A673 (cell line): Measurements from ENCODE around the gene IL4R.

Experiments
- CTCF ChIP-seq: fragments of 300-800, 200-600 bp; sonication (generic); conservative IDR thresholded peaks from 2 replicates; pipeline ENCODE4 v1.5.1; 2017; ENCODE audit warnings: low read depth, mild to moderate bottlenecking, antibody characterized with exemption, low read length, moderate library complexity, mixed read lengths
- EZH2 ChIP-seq: fragments of 200-600 bp; sonication (generic); IDR thresholded peaks from 2 replicates; pipeline ENCODE4 v1.6.1; 2017; ENCODE audit warnings: borderline replicate concordance, low read depth, mild to moderate bottlenecking, mixed read lengths, antibody characterized with exemption, low read length; ENCODE audit not compliant: poor library complexity, severe bottlenecking

DNA sequence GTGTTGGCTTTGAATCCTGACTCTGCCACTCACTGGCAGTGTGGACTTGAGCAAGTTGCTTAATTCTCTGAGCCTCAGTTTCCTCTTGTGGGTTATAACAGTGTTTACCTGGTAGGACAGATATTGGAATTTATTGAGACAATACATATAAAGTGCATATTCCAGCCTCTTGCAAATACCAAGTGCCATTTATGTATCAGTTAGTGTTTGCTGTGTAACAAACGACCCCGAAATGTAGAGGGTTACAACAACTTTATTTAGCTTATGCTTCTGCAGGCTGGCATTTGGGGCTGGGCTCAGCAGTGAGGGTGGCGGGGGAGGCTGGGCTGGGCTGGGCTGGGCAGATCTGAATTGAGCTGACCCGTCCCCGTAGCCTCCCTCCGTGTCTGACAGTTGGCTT is 45.8 kb downstream of the IL4R start:
- no peak for TF ChIP-seq CTCF
- TF ChIP-seq EZH2: no peak
